Measurements from ENCODE around the gene FZD1. TPM values are rescaled to one million over a fixed set of nuclear protein-coding genes. Genes with fewer than 3 reads are reported as not detected.

FZD1 gene
- total and polyA plus RNA-seq, 2 of the 8 experiments (the other 6 are each of a cell fraction or from before 2014, with no cell fraction given), result 0.62 to 0.91 TPM

DNA sequence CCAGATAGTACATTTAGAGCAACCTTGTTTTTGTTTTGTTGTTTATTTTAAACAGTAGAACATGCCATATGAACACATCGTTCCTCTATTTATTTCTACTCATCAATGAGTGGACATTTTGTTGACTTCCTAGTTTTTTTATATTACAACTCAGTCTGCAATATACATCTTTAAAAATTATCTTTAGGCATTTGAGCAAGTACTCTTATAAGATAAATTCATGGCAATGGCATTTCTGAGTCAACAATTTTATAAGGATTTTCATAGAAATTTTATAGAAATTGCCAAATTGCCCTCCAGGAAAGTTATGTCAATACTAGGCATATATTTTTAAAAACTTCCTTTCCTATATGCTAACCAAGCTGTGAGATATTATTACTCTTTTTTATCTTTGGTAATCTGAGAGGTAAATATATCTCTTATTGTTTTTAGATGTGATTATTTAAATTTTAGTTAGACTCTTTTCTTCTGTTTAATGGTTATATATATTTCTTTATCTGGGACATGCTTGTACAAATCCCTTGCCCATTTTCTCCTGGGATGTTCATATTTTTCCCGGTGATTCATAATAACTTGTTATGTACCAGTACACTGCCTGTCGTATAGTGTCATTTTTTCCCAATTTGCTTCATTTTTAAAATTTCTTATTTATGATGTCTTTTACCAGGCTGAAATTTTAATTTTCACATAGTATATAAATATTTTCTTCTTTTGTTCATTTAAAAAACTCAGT is 50.5 kb downstream of the FZD1 start (continued):
- TF ChIP-seq SAP30 (IDR thresholded peaks at IDR 0.05; ENCODE audit: insufficient read depth, insufficient replicate concordance, low read length) (no peak), SRF (IDR thresholded peaks at IDR 0.05; ENCODE audit: low read depth, low read length) (no peak)
